ENCODE data around the gene CNPY2.
A peak's percentile ranks its signal among the peaks of the same experiment; 100 is the strongest.
"Not testable (repeated sequence)": the region's sequence is repeated elsewhere in the genome, so short reads cannot be mapped to it uniquely, and the experiment has no call there.

CNPY2 gene

DNA sequence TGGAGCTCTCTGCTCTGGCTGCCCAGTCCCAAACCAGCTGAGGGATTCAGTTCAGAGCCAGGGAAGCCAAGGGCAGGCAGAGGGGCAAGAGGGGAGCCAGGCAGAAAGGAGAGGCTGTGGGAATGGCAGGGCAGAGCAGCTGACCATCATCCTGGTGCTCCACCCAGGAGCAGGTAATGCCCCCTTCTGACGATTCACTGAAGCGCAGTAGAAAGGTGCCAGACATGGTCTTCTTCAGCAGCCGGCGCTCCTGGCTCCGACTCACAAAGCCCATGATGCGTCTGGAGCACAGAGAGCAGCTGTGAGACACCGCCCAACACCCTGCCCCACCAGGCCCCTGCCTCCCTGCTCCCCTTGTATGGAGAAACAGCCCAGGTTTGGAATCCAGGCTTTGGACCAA is 30.9 kb upstream of the CNPY2 start:
- Histone ChIP-seq H3K27me3 (ENCODE audit: insufficient read depth, low read length, poor library complexity, severe bottlenecking) (no peaks in the 10 kb centered on the region), H3K9me2 (replicated peaks; ENCODE audit: low read depth, low read length) (no peaks in the 10 kb centered on the region), H3K9ac (ENCODE audit: low read depth, low read length, poor library complexity, severe bottlenecking) (no peak overlapping the region), H3K79me2 (ENCODE audit: insufficient read depth, low read length) (no peaks in the 10 kb centered on the region), H3F3A (ENCODE audit: low read depth) (no peaks in the 10 kb centered on the region), H2AFZ (ENCODE audit: low read length) (no peak overlapping the region), H3K4me2 (ENCODE audit: low read depth, low read length, poor library complexity, severe bottlenecking) (no peak overlapping the region), H3K36me3 (ENCODE audit: insufficient read depth, low read length) (peaks cover 46% of the 10 kb centered on the region; the same call in 1 of the 2 replicates), H3K4me3 (ENCODE audit: low read length, poor library complexity, severe bottlenecking) (no peak overlapping the region), H3K9me3 (ENCODE audit: insufficient read depth, low read depth, low read length) (no peaks in the 10 kb centered on the region), H3K4me1 (ENCODE audit: insufficient read depth, low read length, poor library complexity, severe bottlenecking) (no peaks in the 10 kb centered on the region), H4K20me1 (ENCODE audit: insufficient read depth, low read length, poor library complexity, severe bottlenecking) (no peaks in the 10 kb centered on the region)
- TF ChIP-seq, protein P1, sequence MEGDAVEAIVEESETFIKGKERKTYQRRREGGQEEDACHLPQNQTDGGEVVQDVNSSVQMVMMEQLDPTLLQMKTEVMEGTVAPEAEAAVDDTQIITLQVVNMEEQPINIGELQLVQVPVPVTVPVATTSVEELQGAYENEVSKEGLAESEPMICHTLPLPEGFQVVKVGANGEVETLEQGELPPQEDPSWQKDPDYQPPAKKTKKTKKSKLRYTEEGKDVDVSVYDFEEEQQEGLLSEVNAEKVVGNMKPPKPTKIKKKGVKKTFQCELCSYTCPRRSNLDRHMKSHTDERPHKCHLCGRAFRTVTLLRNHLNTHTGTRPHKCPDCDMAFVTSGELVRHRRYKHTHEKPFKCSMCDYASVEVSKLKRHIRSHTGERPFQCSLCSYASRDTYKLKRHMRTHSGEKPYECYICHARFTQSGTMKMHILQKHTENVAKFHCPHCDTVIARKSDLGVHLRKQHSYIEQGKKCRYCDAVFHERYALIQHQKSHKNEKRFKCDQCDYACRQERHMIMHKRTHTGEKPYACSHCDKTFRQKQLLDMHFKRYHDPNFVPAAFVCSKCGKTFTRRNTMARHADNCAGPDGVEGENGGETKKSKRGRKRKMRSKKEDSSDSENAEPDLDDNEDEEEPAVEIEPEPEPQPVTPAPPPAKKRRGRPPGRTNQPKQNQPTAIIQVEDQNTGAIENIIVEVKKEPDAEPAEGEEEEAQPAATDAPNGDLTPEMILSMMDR (conservative IDR thresholded peaks at IDR 0.05; ENCODE audit: low read length), result peak; percentile 40
- TF ChIP-seq EZH2phosphoT487 (IDR thresholded peaks at IDR 0.05; ENCODE audit: borderline replicate concordance), result no peak

DNA sequence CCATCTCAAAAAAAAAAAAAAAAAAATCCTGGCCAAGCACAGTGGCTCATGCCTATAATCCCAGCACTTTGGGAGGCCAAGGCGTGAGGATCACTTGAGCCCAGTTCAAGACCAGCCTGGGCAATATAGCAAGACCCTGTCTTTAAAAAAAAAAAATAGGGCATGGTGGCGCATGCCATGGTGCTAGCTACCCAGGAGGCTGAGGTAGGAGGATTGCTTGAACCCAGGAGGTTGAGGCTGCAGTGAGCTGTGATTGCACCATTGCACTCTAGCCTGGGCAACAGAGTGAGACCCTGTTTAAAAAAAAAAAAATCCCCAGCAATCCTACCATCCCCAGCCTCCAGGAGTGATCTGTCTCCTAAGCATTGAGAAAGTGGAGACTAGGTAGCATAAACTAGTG is 26.5 kb upstream of the CNPY2 start:
- H3K4me1 ChIP-seq (ENCODE audit: insufficient read depth, low read length, poor library complexity, severe bottlenecking); H3K9ac ChIP-seq (ENCODE audit: low read depth, low read length, poor library complexity, severe bottlenecking); H3K27me3 ChIP-seq (ENCODE audit: insufficient read depth, low read length, poor library complexity, severe bottlenecking); H2AFZ ChIP-seq (ENCODE audit: low read length); H3K9me3 ChIP-seq (ENCODE audit: insufficient read depth, low read depth, low read length); H4K20me1 ChIP-seq (ENCODE audit: insufficient read depth, low read length, poor library complexity, severe bottlenecking); H3K4me2 ChIP-seq (ENCODE audit: low read depth, low read length, poor library complexity, severe bottlenecking); H3F3A ChIP-seq (ENCODE audit: low read depth); H3K4me3 ChIP-seq (ENCODE audit: low read length, poor library complexity, severe bottlenecking); H3K79me2 ChIP-seq (ENCODE audit: insufficient read depth, low read length); H3K9me2 ChIP-seq (replicated peaks; ENCODE audit: low read depth, low read length): not testable (repeated sequence)
- peaks cover 13% of the 10 kb centered on the region; the same call in 1 of the 2 replicates for H3K36me3 ChIP-seq (ENCODE audit: insufficient read depth, low read length)

DNA sequence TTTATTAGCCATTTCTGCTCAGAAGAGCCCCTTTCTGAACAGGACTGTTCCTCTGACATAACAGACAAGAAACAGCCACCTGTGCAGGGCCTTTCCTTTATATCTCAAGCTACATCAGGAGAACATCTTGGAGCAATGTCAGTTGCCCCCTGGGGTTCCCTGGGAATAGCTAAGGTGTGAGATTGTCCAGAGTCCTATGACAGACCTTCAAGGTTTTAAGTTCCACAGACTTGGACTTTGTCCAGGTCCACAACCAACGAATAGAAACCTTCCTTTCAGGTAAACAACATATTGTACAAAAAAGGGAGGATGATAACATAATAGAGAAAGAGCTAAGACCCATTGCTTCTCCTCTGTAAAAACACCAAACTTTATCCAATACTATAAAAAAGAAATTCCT is 25.8 kb upstream of the CNPY2 start:
- H3K4me3 ChIP-seq (ENCODE audit: low read length, poor library complexity, severe bottlenecking), result no peak overlapping the region
- no peaks in the 10 kb centered on the region for H3K9me2 ChIP-seq (replicated peaks; ENCODE audit: low read depth, low read length)
- H3K4me1 ChIP-seq (ENCODE audit: insufficient read depth, low read length, poor library complexity, severe bottlenecking), result peaks cover 4% of the 10 kb centered on the region
- peaks cover 13% of the 10 kb centered on the region; the same call in 1 of the 2 replicates for H3K36me3 ChIP-seq (ENCODE audit: insufficient read depth, low read length)
- no peak overlapping the region for H3K4me2 ChIP-seq (ENCODE audit: low read depth, low read length, poor library complexity, severe bottlenecking)
- no peak for TF ChIP-seq EZH2phosphoT487 (IDR thresholded peaks at IDR 0.05; ENCODE audit: borderline replicate concordance)
- TF ChIP-seq, protein P1 (conservative IDR thresholded peaks at IDR 0.05; ENCODE audit: low read length), result no peak
- H3K9me3 ChIP-seq (ENCODE audit: insufficient read depth, low read depth, low read length), result no peaks in the 10 kb centered on the region
- H3K79me2 ChIP-seq (ENCODE audit: insufficient read depth, low read length), result no peaks in the 10 kb centered on the region
- no peak overlapping the region for H3K9ac ChIP-seq (ENCODE audit: low read depth, low read length, poor library complexity, severe bottlenecking)
- no peak overlapping the region for H2AFZ ChIP-seq (ENCODE audit: low read length)
- no peaks in the 10 kb centered on the region for H3F3A ChIP-seq (ENCODE audit: low read depth)
- H4K20me1 ChIP-seq (ENCODE audit: insufficient read depth, low read length, poor library complexity, severe bottlenecking), result no peaks in the 10 kb centered on the region
- H3K27me3 ChIP-seq (ENCODE audit: insufficient read depth, low read length, poor library complexity, severe bottlenecking), result no peaks in the 10 kb centered on the region

DNA sequence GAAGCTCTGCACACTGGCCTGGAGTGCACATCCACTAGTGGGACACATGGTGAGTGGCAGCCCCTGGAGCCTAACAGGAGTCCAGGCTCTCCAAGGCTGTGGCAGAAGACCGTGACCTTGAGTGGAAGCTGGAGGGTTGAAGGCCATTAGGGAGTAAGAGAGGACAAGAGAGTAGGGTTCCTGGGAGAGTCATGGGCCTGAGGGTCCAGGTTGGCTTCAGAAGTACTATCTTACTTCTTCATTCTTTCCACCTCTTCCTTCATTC is 23.3 kb upstream of the CNPY2 start:
- Histone ChIP-seq H3K4me1 (ENCODE audit: insufficient read depth, low read length, poor library complexity, severe bottlenecking) (peaks cover 12% of the 10 kb centered on the region), H3K79me2 (ENCODE audit: insufficient read depth, low read length) (peaks cover 6% of the 10 kb centered on the region; the same call in 1 of the 2 replicates), H3K27me3 (ENCODE audit: insufficient read depth, low read length, poor library complexity, severe bottlenecking) (no peaks in the 10 kb centered on the region), H2AFZ (ENCODE audit: low read length) (no peak overlapping the region), H3K9me2 (replicated peaks; ENCODE audit: low read depth, low read length) (no peaks in the 10 kb centered on the region), H3K9ac (ENCODE audit: low read depth, low read length, poor library complexity, severe bottlenecking) (no peak overlapping the region), H3F3A (ENCODE audit: low read depth) (no peaks in the 10 kb centered on the region), H3K4me3 (ENCODE audit: low read length, poor library complexity, severe bottlenecking) (no peak overlapping the region), H4K20me1 (ENCODE audit: insufficient read depth, low read length, poor library complexity, severe bottlenecking) (no peaks in the 10 kb centered on the region), H3K36me3 (ENCODE audit: insufficient read depth, low read length) (peaks cover 5% of the 10 kb centered on the region; the same call in 1 of the 2 replicates), H3K9me3 (ENCODE audit: insufficient read depth, low read depth, low read length) (no peaks in the 10 kb centered on the region), H3K4me2 (ENCODE audit: low read depth, low read length, poor library complexity, severe bottlenecking) (no peak overlapping the region)
- TF ChIP-seq, protein P1 (conservative IDR thresholded peaks at IDR 0.05; ENCODE audit: low read length), result no peak
- no peak for TF ChIP-seq EZH2phosphoT487 (IDR thresholded peaks at IDR 0.05; ENCODE audit: borderline replicate concordance)
